ENCODE measurements around the gene RHOU.
A peak's percentile ranks its signal among the peaks of the same experiment; 100 is the strongest.

The RHOU gene

GRCh38 chr1:228786361-228787129 is 51.3 kb downstream of the RHOU start:
- DNase-seq, result no peak

GRCh38 chr1:228791791-228792190 is 56.5 kb downstream of the RHOU start:
- peak; percentile 41 for DNase-seq

GRCh38 chr1:228792601-228793000 is 57.3 kb downstream of the RHOU start:
- peak; percentile 89 for DNase-seq

- DNase-seq, result no peak
Measured at GRCh38 chr1:228793032-228793431, 57.8 kb downstream of the RHOU start.

GRCh38 chr1:228794173-228794572 is 58.9 kb downstream of the RHOU start:
- no peak for DNase-seq

- no peak for DNase-seq
Measured at GRCh38 chr1:228794810-228795209, 59.5 kb downstream of the RHOU start.

GRCh38 chr1:228795596-228795995 is 60.3 kb downstream of the RHOU start:
- DNase-seq, result no peak
